Fibroblast of lung (primary cell): ENCODE measurements around the gene MBNL2. TPM values are rescaled to one million over a fixed set of nuclear protein-coding genes. Genes with fewer than 3 reads are reported as not detected.

ENCODE experiments used
- DNase-seq, 2 donors: peaks; one replicate each; pipeline versions ENCODE4 v3.0.0 to v3.0.0-alpha.2; 2010; ENCODE audit warnings: low read depth in 2 of 2
- H2AFZ ChIP-seq: 2 replicates; pipeline ENCODE4 v1.5.1; 2012; ENCODE audit warnings: low read length, control low read depth, inconsistent platforms
- H3K27ac ChIP-seq: 2 replicates; pipeline ENCODE4 v1.5.1; 2011; ENCODE audit warnings: low read length, control low read depth; ENCODE audit not compliant: insufficient read depth
- H3K27me3 ChIP-seq: 2 replicates; pipeline ENCODE4 v1.5.1; 2011; ENCODE audit warnings: mild to moderate bottlenecking, low read length; ENCODE audit not compliant: control insufficient read depth, insufficient read depth
- H3K36me3 ChIP-seq: 2 replicates; pipeline ENCODE4 v1.5.1; 2011; ENCODE audit warnings: low read length; ENCODE audit not compliant: control insufficient read depth, insufficient read depth
- H3K4me1 ChIP-seq: 2 replicates; pipeline ENCODE4 v1.5.1; 2011; ENCODE audit warnings: low read length; ENCODE audit not compliant: control insufficient read depth, insufficient read depth; ENCODE audit errors: extremely low read depth
- H3K4me2 ChIP-seq: 2 replicates; pipeline ENCODE4 v1.5.1; 2011; ENCODE audit warnings: low read length, control low read depth; ENCODE audit not compliant: insufficient read depth; ENCODE audit errors: extremely low read depth
- H3K4me3 ChIP-seq, 4 experiments: fragments of 200-600 bp in 1 of 4; sonication (generic) in 1 of 4; replicated peaks in 1 of 4; 2 replicates each; pipeline ENCODE4 v1.5.1; 2011 to 2016; ENCODE audit warnings: low read length in 4 of 4, low read depth in 3 of 4, mild to moderate bottlenecking in 3 of 4, control low read depth in 2 of 4, inconsistent platforms in 1 of 4, mixed read lengths in 1 of 4; ENCODE audit not compliant: insufficient read depth in 1 of 4; ENCODE audit errors: control extremely low read depth in 1 of 4
- H3K79me2 ChIP-seq: 2 replicates; pipeline ENCODE4 v1.5.1; 2012; ENCODE audit warnings: mild to moderate bottlenecking, low read length, inconsistent platforms; ENCODE audit not compliant: control insufficient read depth, insufficient read depth
- H3K9ac ChIP-seq: 2 replicates; pipeline ENCODE4 v1.5.1; 2011; ENCODE audit warnings: mild to moderate bottlenecking, low read length, control low read depth; ENCODE audit not compliant: insufficient read depth
- H3K9me3 ChIP-seq: 2 replicates; pipeline ENCODE4 v1.5.1; 2012; ENCODE audit warnings: low read depth, low read length; ENCODE audit not compliant: control insufficient read depth, insufficient read depth
- H4K20me1 ChIP-seq: 2 replicates; pipeline ENCODE4 v1.5.1; 2011; ENCODE audit warnings: low read length; ENCODE audit not compliant: control insufficient read depth, insufficient read depth; ENCODE audit errors: extremely low read depth
- CTCF ChIP-seq, 2 donors: IDR thresholded peaks in 1 of 2; conservative IDR thresholded peaks in 1 of 2; 1 replicate in 1 of 2; 2 replicates in 1 of 2; pipeline ENCODE4 v1.5.1; 2011 to 2012; ENCODE audit warnings: low read length in 2 of 2, control low read depth in 1 of 2, inconsistent platforms in 1 of 2, low read depth in 1 of 2, mild to moderate bottlenecking in 1 of 2
- EZH2 ChIP-seq: IDR thresholded peaks from 2 replicates; pipeline ENCODE4 v1.5.1; 2012; ENCODE audit warnings: low read length, control low read depth, mild to moderate bottlenecking; ENCODE audit errors: missing control alignments
- polyA plus RNA-seq, 2 donors: library from polyadenylated mRNA; depleted of rRNA in 1 of 2; stranded (reverse) in 1 of 2; unstranded in 1 of 2; fragments of >200 nt; gene quantifications; 2 replicates each; pipeline ENCODE4 v1.2.1, GENCODE V29; 2011 to 2012; ENCODE audit warnings: missing spikeins in 1 of 2
- total RNA-seq: library from RNA; depleted of rRNA; stranded (reverse); fragments of >200 nt; gene quantifications from 2 replicates; pipeline ENCODE4 v1.2.1, GENCODE V29; 2014

Gene MBNL2
- total and polyA plus RNA-seq, 2 donors (not counting 1 experiment from before 2014, with no cell fraction given): 48.9 to 61.1 TPM

GRCh38 chr13:97185751-97186150 lies 36.4 kb upstream of the MBNL2 start:
- Histone ChIP-seq H3K4me1 (no peaks in the 10 kb centered on the region), H3K36me3 (no peaks in the 10 kb centered on the region), H3K4me3 (no peak overlapping the region), H3K4me2 (no peak overlapping the region), H3K27me3 (no peaks in the 10 kb centered on the region), H3K27ac (no peak overlapping the region), H4K20me1 (no peaks in the 10 kb centered on the region), H3K9ac (no peak overlapping the region), H3K9me3 (no peaks in the 10 kb centered on the region), H3K79me2 (no peaks in the 10 kb centered on the region), H2AFZ (no peak overlapping the region)
- TF ChIP-seq EZH2: no peak
- TF ChIP-seq CTCF (conservative IDR thresholded peaks at IDR 0.05 in 1 of 2, IDR thresholded peaks at IDR 0.05 in 1 of 2; ENCODE audit: low read depth in 1 of 2, low read length in 2 of 2): no peak
- no peak for DNase-seq

GRCh38 chr13:97188207-97188606 lies 33.9 kb upstream of the MBNL2 start:
- Histone ChIP-seq H3K9ac (no peak overlapping the region), H3K4me3 (no peak overlapping the region), H4K20me1 (no peaks in the 10 kb centered on the region), H3K27ac (no peak overlapping the region), H3K4me2 (no peak overlapping the region), H2AFZ (no peak overlapping the region), H3K79me2 (no peaks in the 10 kb centered on the region), H3K27me3 (no peaks in the 10 kb centered on the region), H3K4me1 (no peaks in the 10 kb centered on the region), H3K36me3 (no peaks in the 10 kb centered on the region), H3K9me3 (no peaks in the 10 kb centered on the region)
- no peak for TF ChIP-seq EZH2
- no peak for TF ChIP-seq CTCF (conservative IDR thresholded peaks at IDR 0.05 in 1 of 2, IDR thresholded peaks at IDR 0.05 in 1 of 2; ENCODE audit: low read depth in 1 of 2, low read length in 2 of 2)
- no peak for DNase-seq

GRCh38 chr13:97189928-97190327 lies 32.2 kb upstream of the MBNL2 start:
- TF ChIP-seq EZH2 (no peak), CTCF (conservative IDR thresholded peaks at IDR 0.05 in 1 of 2, IDR thresholded peaks at IDR 0.05 in 1 of 2; ENCODE audit: low read depth in 1 of 2, low read length in 2 of 2) (no peak)
- Histone ChIP-seq H2AFZ (no peak overlapping the region), H3K36me3 (no peaks in the 10 kb centered on the region), H3K4me3 (no peak overlapping the region), H3K9ac (no peak overlapping the region), H4K20me1 (no peaks in the 10 kb centered on the region), H3K4me2 (no peak overlapping the region), H3K27ac (no peak overlapping the region), H3K4me1 (peaks cover 4% of the 10 kb centered on the region), H3K9me3 (no peaks in the 10 kb centered on the region), H3K79me2 (no peaks in the 10 kb centered on the region), H3K27me3 (no peaks in the 10 kb centered on the region)
- no peak for DNase-seq
